ENCODE data around the gene CPPED1.
A peak's percentile ranks its signal among the peaks of the same experiment; 100 is the strongest.
"Not testable (repeated sequence)": the region's sequence is repeated elsewhere in the genome, so short reads cannot be mapped to it uniquely, and the experiment has no call there.

Gene CPPED1

GRCh38 chr16:12794486-12795387, 8.9 kb downstream of the CPPED1 start:
- Mint-ChIP-seq H3K27ac (no peak overlapping the region), H3K4me3 (no peak overlapping the region), H3K27me3 (no peaks in the 10 kb centered on the region), H3K9me3 (peaks cover 13% of the 10 kb centered on the region), H3K36me3 (ENCODE audit: low read depth) (peaks cover 75% of the 10 kb centered on the region), H3K4me1 (ENCODE audit: low read depth) (peaks cover 50% of the 10 kb centered on the region)
- intact Hi-C loops (cut with micrococcal nuclease): no loop called here

DNA sequence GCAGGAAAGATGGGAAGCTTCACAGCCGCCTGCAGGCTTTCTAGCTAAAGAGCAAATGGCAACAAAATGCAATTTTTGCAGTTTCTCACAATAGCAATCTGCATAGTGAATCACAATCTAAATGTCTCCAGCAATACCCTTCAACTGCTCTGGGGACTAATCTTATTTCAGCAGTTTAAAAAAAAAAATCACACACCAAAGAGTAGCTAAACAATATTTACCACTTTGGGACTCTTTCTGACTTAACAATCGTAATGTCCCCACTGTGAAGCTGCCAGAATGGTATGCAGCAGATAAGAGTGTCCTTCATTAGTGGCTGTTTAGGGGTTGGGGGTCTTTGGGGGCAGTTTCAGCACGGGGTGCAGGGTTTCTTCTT, 9.8 kb downstream of the CPPED1 start:
- no peak overlapping the region for H3K4me3 Mint-ChIP-seq
- intact Hi-C loops (cut with micrococcal nuclease): no loop called here
- peaks cover 79% of the 10 kb centered on the region for H3K36me3 Mint-ChIP-seq (ENCODE audit: low read depth)
- no peak overlapping the region for H3K27ac Mint-ChIP-seq
- no peaks in the 10 kb centered on the region for H3K27me3 Mint-ChIP-seq
- peaks cover 13% of the 10 kb centered on the region for H3K9me3 Mint-ChIP-seq
- peaks cover 48% of the 10 kb centered on the region for H3K4me1 Mint-ChIP-seq (ENCODE audit: low read depth)

DNA sequence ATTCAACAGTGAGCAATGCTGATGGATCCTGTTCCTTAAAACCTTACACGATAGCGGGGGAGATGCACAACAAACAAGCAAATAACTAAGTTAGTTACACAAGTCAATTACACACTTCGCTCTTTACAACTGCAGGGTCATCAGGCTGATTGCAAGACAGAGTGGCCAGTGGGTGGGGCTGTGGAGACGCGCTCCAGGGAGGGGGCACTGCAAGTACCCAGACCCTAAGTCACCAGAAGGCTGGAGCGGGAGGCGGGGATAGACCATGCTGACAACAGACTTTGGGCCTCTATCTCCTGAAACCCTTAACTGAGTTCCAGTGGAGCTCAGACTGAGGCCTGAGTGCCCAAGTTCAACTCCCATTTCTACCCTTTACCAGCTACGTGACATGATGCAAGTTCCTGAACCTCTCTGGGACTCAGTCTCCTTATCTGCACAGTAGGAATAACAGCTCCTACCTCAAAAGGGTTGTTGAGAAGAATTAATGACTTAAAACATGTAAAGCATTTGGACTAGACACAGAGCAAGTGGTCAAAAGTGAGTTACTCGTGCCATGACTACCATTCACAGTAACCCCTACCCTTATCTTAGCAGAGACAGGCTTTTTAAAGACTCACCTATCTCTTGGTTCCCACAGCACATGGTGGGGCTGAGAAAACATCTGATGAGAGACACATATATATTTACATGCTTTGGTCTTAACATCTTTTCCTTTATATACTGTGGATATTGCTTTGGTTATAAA, 10.4 kb downstream of the CPPED1 start:
- intact Hi-C loops (cut with micrococcal nuclease): no loop called here
- peaks cover 18% of the 10 kb centered on the region for H3K9me3 Mint-ChIP-seq

DNA sequence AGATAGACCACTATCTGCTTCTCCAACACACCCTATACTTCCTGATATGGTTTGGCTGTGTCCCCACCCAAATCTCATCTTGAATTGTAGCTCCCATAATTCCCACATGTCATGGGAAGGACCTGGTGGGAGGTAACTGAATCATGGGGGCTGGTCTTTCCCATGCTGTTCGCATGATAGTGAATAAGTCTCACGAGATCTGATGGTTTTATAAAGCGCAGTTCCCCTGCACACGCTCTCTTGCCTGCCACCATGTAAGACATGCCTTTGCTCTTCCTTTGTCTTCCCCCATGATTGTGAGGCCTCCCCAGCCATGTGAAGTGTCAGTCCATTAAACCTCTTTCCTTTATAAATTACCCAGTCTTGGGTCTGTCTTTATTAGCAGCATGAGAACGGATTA, 11.2 kb downstream of the CPPED1 start:
- peak overlapping the region; percentile 1 for H3K27ac Mint-ChIP-seq
- intact Hi-C loops (cut with micrococcal nuclease); H3K4me3 Mint-ChIP-seq; H3K27me3 Mint-ChIP-seq: not testable (repeated sequence)
- peaks cover 56% of the 10 kb centered on the region for H3K4me1 Mint-ChIP-seq (ENCODE audit: low read depth)
- peaks cover 88% of the 10 kb centered on the region for H3K36me3 Mint-ChIP-seq (ENCODE audit: low read depth)
- peaks cover 22% of the 10 kb centered on the region for H3K9me3 Mint-ChIP-seq

More for the DNA sequence above, 10.4 kb downstream of the CPPED1 start:
- Mint-ChIP-seq H3K4me1 (ENCODE audit: low read depth) (peaks cover 52% of the 10 kb centered on the region), H3K27me3 (no peaks in the 10 kb centered on the region), H3K27ac (peak overlapping the region; percentile 1), H3K4me3 (no peak overlapping the region), H3K36me3 (ENCODE audit: low read depth) (peaks cover 84% of the 10 kb centered on the region)

DNA sequence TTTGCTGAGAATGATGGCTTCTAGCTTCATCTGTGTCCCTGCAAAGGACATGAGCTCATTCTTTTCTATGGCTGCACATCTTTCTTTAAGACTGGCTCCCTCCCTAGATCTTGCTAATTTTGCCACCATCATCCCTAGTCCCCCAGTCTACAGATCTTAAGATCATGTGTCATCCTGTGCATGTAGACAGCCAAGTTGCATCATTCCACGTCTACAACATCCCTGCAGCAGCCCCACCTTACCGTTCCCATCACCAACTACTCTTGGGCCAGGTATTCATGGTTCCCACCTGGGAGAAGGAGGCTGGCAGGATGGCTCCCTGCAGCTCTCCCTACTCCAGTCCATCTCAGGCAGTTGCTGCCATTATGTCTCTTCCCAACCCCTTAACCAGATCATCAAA, 12.3 kb downstream of the CPPED1 start:
- Mint-ChIP-seq H3K4me3 (no peak overlapping the region), H3K4me1 (ENCODE audit: low read depth) (peaks cover 49% of the 10 kb centered on the region)

GRCh38 chr16:12788758-12789157, 14.9 kb downstream of the CPPED1 start:
- no peaks in the 10 kb centered on the region for H3K27me3 Mint-ChIP-seq
- no peak overlapping the region for H3K4me3 Mint-ChIP-seq
- peaks cover 73% of the 10 kb centered on the region for H3K36me3 Mint-ChIP-seq (ENCODE audit: low read depth)
- intact Hi-C loops (cut with micrococcal nuclease): no loop called here
- peaks cover 58% of the 10 kb centered on the region for H3K4me1 Mint-ChIP-seq (ENCODE audit: low read depth)
- peaks cover 22% of the 10 kb centered on the region for H3K9me3 Mint-ChIP-seq
- H3K27ac Mint-ChIP-seq: no peak overlapping the region

More for the DNA sequence above, 12.3 kb downstream of the CPPED1 start:
- no peak overlapping the region for H3K27ac Mint-ChIP-seq
- peaks cover 22% of the 10 kb centered on the region for H3K9me3 Mint-ChIP-seq
- no peaks in the 10 kb centered on the region for H3K27me3 Mint-ChIP-seq
- intact Hi-C loops (cut with micrococcal nuclease): no loop called here
- H3K36me3 Mint-ChIP-seq (ENCODE audit: low read depth): peaks cover 80% of the 10 kb centered on the region

DNA sequence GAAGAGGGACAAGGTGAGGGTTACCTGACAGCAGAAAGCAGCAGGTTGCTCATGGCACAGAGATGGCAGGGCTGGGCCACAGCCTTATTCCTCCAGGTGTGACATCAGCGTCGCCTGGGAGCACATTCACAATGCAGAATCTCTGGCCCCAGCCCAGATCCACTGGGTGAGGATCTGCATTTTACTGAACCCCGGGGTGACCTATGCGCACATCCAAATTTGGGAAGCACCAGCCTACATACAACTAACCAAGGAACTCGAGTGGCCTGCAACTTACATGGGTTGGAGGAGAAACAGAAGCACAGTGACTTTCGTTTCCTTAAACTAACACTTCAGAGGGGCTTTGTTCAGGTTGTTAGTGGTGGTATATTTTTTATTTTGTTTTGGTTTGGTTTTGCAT, 17.6 kb downstream of the CPPED1 start:
- Mint-ChIP-seq H3K27ac (peak overlapping the region; percentile 46), H3K9me3 (peaks cover 9% of the 10 kb centered on the region), H3K36me3 (ENCODE audit: low read depth) (peaks cover 68% of the 10 kb centered on the region), H3K4me1 (ENCODE audit: low read depth) (peaks cover 45% of the 10 kb centered on the region), H3K4me3 (no peak overlapping the region), H3K27me3 (no peaks in the 10 kb centered on the region)
- intact Hi-C loops (cut with micrococcal nuclease): no loop called here

DNA sequence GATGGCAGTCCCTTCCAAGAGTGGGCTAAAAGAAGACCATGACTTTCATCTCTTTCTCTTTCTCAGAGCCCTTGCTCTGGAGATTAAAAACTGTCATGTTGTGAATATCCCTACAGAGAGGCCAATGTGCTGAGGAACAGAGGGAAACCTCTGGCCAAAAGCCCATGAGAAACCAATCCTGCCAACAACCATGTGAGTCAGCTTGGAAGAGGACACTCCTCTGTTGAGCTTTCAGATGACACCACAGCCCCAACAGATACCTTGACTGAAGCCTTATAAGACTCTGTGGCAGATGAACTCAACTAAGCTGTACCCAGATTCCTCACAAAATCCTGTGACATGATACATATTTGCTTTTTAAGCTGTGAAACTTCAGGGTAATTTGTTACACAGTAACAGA, 19.6 kb downstream of the CPPED1 start:
- intact Hi-C loops (cut with micrococcal nuclease): no loop called here
- Mint-ChIP-seq H3K4me1 (ENCODE audit: low read depth) (peaks cover 38% of the 10 kb centered on the region), H3K4me3 (no peak overlapping the region), H3K27ac (no peak overlapping the region), H3K9me3 (peaks cover 9% of the 10 kb centered on the region), H3K36me3 (ENCODE audit: low read depth) (peaks cover 78% of the 10 kb centered on the region), H3K27me3 (no peaks in the 10 kb centered on the region)

DNA sequence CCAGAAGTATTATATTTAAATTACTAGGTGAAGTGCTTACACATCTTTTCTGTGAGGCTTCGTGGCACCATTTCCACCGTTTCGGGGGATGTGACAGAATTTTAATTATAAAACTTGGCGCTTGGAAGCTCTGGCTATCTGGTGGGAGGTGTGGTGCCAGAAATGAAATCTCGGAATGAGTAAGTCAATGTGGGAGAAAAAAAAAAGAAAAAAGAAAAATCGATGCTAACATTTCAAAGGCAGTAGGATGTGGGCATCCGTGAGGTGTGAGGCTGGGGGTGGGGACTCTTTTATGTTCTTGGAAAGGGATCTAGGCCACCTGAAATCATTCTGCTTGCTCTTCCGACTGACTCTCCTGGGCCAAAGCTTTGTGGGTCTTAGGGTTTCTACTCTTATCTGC, 21.9 kb downstream of the CPPED1 start:
- Mint-ChIP-seq H3K4me3 (no peak overlapping the region), H3K36me3 (ENCODE audit: low read depth) (peaks cover 86% of the 10 kb centered on the region)
- intact Hi-C loops (cut with micrococcal nuclease): no loop called here

GRCh38 chr16:12780467-12780866, 23.2 kb downstream of the CPPED1 start:
- Mint-ChIP-seq H3K4me3 (no peak overlapping the region), H3K36me3 (ENCODE audit: low read depth) (peaks cover 87% of the 10 kb centered on the region), H3K9me3 (no peaks in the 10 kb centered on the region), H3K27me3 (no peaks in the 10 kb centered on the region), H3K4me1 (ENCODE audit: low read depth) (peaks cover 11% of the 10 kb centered on the region), H3K27ac (no peak overlapping the region)
- intact Hi-C loops (cut with micrococcal nuclease): no loop called here

More for the DNA sequence above, 21.9 kb downstream of the CPPED1 start:
- no peak overlapping the region for H3K27ac Mint-ChIP-seq
- H3K27me3 Mint-ChIP-seq: no peaks in the 10 kb centered on the region
- H3K9me3 Mint-ChIP-seq: no peaks in the 10 kb centered on the region
- H3K4me1 Mint-ChIP-seq (ENCODE audit: low read depth): peaks cover 24% of the 10 kb centered on the region

DNA sequence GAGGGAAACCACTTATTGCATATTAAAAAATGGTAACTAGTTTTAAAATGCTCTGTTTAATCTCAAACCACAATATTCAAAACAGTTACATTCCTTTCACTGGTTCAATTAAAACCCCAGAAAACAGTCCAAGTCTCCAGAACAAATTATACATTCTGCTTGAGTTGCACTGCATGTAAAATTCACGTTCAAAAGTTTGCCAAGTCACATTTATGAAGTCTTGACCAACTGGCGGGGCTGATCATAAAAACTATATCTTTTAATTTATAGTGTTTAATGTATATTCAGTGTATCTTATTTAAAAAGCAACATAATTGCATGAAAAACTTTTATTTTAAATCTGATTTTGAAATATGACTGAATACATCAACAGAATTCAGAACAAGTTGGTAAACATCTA, 25.0 kb downstream of the CPPED1 start:
- intact Hi-C loops (cut with micrococcal nuclease): no loop called here
- Mint-ChIP-seq H3K27me3 (no peaks in the 10 kb centered on the region), H3K27ac (no peak overlapping the region), H3K9me3 (no peaks in the 10 kb centered on the region), H3K4me1 (ENCODE audit: low read depth) (peaks cover 14% of the 10 kb centered on the region), H3K36me3 (ENCODE audit: low read depth) (peaks cover 95% of the 10 kb centered on the region), H3K4me3 (no peak overlapping the region)

DNA sequence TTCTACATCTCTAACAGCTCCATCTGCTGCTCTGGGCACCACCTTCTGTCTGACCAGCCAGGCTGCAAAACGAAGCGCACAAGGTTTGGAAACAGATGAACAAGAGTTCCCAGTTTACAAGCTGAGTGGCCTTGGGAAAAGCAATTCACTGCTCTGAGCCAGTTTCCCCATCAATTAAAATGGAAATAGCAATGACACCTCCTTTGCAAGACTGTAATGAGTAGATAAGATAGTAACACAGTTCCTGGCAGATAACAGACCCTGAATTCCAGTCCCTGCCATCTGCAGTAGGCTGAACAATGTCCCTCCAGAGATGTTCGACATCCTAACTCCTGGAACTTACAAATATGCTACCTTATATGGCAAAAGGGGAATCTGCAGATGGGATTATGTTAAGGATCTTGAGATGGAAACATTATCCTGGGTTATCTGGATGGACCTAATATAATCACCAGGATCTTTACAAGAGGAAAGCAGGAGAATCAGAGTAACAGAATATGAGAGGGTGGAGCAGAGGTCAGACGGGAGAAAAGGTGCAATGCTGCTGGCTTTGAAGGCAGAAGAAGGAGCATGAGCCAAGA, 27.9 kb downstream of the CPPED1 start:
- Mint-ChIP-seq H3K27me3 (no peaks in the 10 kb centered on the region), H3K36me3 (ENCODE audit: low read depth) (peaks cover 91% of the 10 kb centered on the region), H3K4me3 (no peak overlapping the region), H3K27ac (no peak overlapping the region), H3K4me1 (ENCODE audit: low read depth) (peaks cover 12% of the 10 kb centered on the region), H3K9me3 (no peaks in the 10 kb centered on the region)
- intact Hi-C loops (cut with micrococcal nuclease): no loop called here

DNA sequence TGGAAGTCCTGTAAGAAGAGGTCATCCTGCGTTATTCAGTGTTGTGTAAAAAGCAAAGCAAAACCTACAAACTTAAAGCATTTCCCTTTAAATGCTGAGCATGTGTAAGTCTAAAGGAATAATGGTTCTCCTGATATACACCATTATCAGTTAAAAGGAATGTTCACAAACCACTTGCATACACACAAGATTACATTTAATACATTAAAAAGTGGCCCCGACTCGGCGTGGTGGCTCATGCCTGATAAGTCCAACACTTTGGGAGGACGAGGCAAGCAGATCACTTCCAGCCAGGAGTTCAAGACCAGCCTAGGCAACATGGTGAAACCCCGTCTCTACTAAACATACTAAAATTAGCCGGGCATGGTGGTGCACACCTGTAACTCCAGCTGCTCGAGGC, 30.5 kb downstream of the CPPED1 start:
- Mint-ChIP-seq H3K4me3 (no peak overlapping the region), H3K27ac (no peak overlapping the region), H3K27me3 (no peaks in the 10 kb centered on the region), H3K36me3 (ENCODE audit: low read depth) (peaks cover 85% of the 10 kb centered on the region), H3K9me3 (no peaks in the 10 kb centered on the region), H3K4me1 (ENCODE audit: low read depth) (peaks cover 16% of the 10 kb centered on the region)
- intact Hi-C loops (cut with micrococcal nuclease): no loop called here

DNA sequence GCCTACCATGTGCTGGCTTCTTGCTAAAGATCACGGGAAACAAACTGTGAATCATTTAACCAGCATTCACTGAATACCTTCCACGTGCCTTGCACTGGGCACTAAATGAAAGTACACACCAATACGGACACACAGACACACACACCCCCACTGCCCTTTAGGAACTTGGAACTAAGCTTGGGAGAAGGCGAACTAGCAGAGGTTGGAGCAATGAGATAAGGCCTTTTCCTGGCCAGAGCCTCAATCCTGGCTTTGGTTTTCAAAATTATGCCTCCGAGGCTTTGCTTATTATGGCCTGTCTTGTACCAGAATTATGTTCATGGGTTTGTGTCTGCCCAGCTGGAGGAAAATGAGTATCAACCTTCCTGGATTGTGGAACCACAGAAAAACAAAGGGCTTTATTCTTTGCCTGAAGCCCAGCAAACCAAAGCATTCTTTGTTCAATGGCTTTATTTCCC, 32.3 kb downstream of the CPPED1 start:
- peaks cover 84% of the 10 kb centered on the region for H3K36me3 Mint-ChIP-seq (ENCODE audit: low read depth)
- no peak overlapping the region for H3K27ac Mint-ChIP-seq
- H3K4me3 Mint-ChIP-seq: no peak overlapping the region
- H3K27me3 Mint-ChIP-seq: no peaks in the 10 kb centered on the region
- no peaks in the 10 kb centered on the region for H3K9me3 Mint-ChIP-seq
- peaks cover 29% of the 10 kb centered on the region for H3K4me1 Mint-ChIP-seq (ENCODE audit: low read depth)
- intact Hi-C loops (cut with micrococcal nuclease): no loop called here
